ENCODE measurements around the gene SDF2. TPM values are rescaled to one million over a fixed set of nuclear protein-coding genes. Genes with fewer than 3 reads are reported as not detected.
"Not testable (repeated sequence)": the region's sequence is repeated elsewhere in the genome, so short reads cannot be mapped to it uniquely, and the experiment has no call there.

SDF2 gene
- total and polyA plus RNA-seq, 2 donors (not counting 1 experiment from before 2014, with no cell fraction given): 58.5 to 65.2 TPM

DNA sequence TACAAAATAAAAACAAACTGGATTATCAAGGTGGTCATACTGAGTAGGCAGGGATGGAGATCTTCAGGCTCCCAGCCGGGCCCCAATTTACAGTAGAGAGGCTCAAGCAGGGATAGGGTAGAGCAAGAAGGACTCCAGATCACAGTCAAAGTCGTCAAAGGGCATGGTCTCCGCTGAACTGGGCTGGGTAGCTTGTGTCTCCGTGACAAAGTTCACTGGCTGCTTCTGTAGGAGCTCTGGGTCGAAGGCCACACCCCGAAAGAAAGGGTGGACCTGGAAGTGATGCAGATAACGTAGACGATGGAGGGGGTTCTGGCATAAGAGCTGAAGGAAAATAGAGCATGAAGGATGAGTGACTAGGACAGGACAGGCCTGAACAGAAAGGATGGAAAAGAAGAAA lies 51.3 kb downstream of the SDF2 start:
- no peaks in the 10 kb centered on the region for H3K27me3 ChIP-seq (ENCODE audit: control insufficient read depth, insufficient read depth, low read length)
- no peaks in the 10 kb centered on the region for H4K20me1 ChIP-seq (ENCODE audit: control insufficient read depth, extremely low read depth, insufficient read depth, low read length)
- no peak overlapping the region for H2AFZ ChIP-seq (ENCODE audit: low read length)
- H3K9ac ChIP-seq (ENCODE audit: insufficient read depth, low read length): no peak overlapping the region
- TF ChIP-seq CTCF (conservative IDR thresholded peaks at IDR 0.05 in 1 of 2, IDR thresholded peaks at IDR 0.05 in 1 of 2; ENCODE audit: low read depth in 1 of 2, low read length in 2 of 2) (no peak), EZH2 (IDR thresholded peaks at IDR 0.05; ENCODE audit: low read length, missing control alignments) (no peak)
- H3K36me3 ChIP-seq (ENCODE audit: control insufficient read depth, insufficient read depth, low read length): peaks cover 8% of the 10 kb centered on the region
- H3K79me2 ChIP-seq (ENCODE audit: control insufficient read depth, insufficient read depth, low read length): no peaks in the 10 kb centered on the region
- DNase-seq (ENCODE audit: low read depth in 2 of 2): no peak
- no peak overlapping the region for H3K4me2 ChIP-seq (ENCODE audit: extremely low read depth, insufficient read depth, low read length)
- H3K4me1 ChIP-seq (ENCODE audit: control insufficient read depth, extremely low read depth, insufficient read depth, low read length): no peaks in the 10 kb centered on the region
- H3K27ac ChIP-seq (ENCODE audit: insufficient read depth, low read length): no peak overlapping the region
- no peaks in the 10 kb centered on the region for H3K9me3 ChIP-seq (ENCODE audit: control insufficient read depth, insufficient read depth, low read depth, low read length)
- H3K4me3 ChIP-seq (replicated peaks in 1 of 4; ENCODE audit: control extremely low read depth in 1 of 4, insufficient read depth in 1 of 4, low read depth in 3 of 4, low read length in 4 of 4): no peak overlapping the region

- not testable (repeated sequence) for H2AFZ ChIP-seq (ENCODE audit: low read length); H3K9ac ChIP-seq (ENCODE audit: insufficient read depth, low read length); H3K4me2 ChIP-seq (ENCODE audit: extremely low read depth, insufficient read depth, low read length); H3K9me3 ChIP-seq (ENCODE audit: control insufficient read depth, insufficient read depth, low read depth, low read length); H3K27me3 ChIP-seq (ENCODE audit: control insufficient read depth, insufficient read depth, low read length); H3K27ac ChIP-seq (ENCODE audit: insufficient read depth, low read length); H3K4me3 ChIP-seq (replicated peaks in 1 of 4; ENCODE audit: control extremely low read depth in 1 of 4, insufficient read depth in 1 of 4, low read depth in 3 of 4, low read length in 4 of 4); H4K20me1 ChIP-seq (ENCODE audit: control insufficient read depth, extremely low read depth, insufficient read depth, low read length); H3K79me2 ChIP-seq (ENCODE audit: control insufficient read depth, insufficient read depth, low read length); DNase-seq (ENCODE audit: low read depth in 2 of 2); H3K4me1 ChIP-seq (ENCODE audit: control insufficient read depth, extremely low read depth, insufficient read depth, low read length); H3K36me3 ChIP-seq (ENCODE audit: control insufficient read depth, insufficient read depth, low read length)
Measured at GRCh38 chr17:28604031-28604430, 57.7 kb downstream of the SDF2 start.

- peak; percentile 86 to 90 for DNase-seq (ENCODE audit: low read depth in 2 of 2)
- H3K4me2 ChIP-seq (ENCODE audit: extremely low read depth, insufficient read depth, low read length): peak overlapping the region; percentile 100
- H2AFZ ChIP-seq (ENCODE audit: low read length): peak overlapping the region; percentile 91
- H3K4me3 ChIP-seq (replicated peaks in 1 of 4; ENCODE audit: control extremely low read depth in 1 of 4, insufficient read depth in 1 of 4, low read depth in 3 of 4, low read length in 4 of 4): peak overlapping the region; percentile 78 to 94 (median 86)
- peaks cover 16% of the 10 kb centered on the region for H3K79me2 ChIP-seq (ENCODE audit: control insufficient read depth, insufficient read depth, low read length)
- peak overlapping the region; percentile 83 for H3K9ac ChIP-seq (ENCODE audit: insufficient read depth, low read length)
- no peaks in the 10 kb centered on the region for H4K20me1 ChIP-seq (ENCODE audit: control insufficient read depth, extremely low read depth, insufficient read depth, low read length)
- peak overlapping the region; percentile 94 for H3K27ac ChIP-seq (ENCODE audit: insufficient read depth, low read length)
- no peaks in the 10 kb centered on the region for H3K27me3 ChIP-seq (ENCODE audit: control insufficient read depth, insufficient read depth, low read length)
- no peaks in the 10 kb centered on the region for H3K9me3 ChIP-seq (ENCODE audit: control insufficient read depth, insufficient read depth, low read depth, low read length)
- no peak for TF ChIP-seq CTCF (conservative IDR thresholded peaks at IDR 0.05 in 1 of 2, IDR thresholded peaks at IDR 0.05 in 1 of 2; ENCODE audit: low read depth in 1 of 2, low read length in 2 of 2)
- TF ChIP-seq EZH2 (IDR thresholded peaks at IDR 0.05; ENCODE audit: low read length, missing control alignments): no peak
- H3K4me1 ChIP-seq (ENCODE audit: control insufficient read depth, extremely low read depth, insufficient read depth, low read length): peaks cover 6% of the 10 kb centered on the region
- H3K36me3 ChIP-seq (ENCODE audit: control insufficient read depth, insufficient read depth, low read length): no peaks in the 10 kb centered on the region
Measured at GRCh38 chr17:28599311-28600184, 62.2 kb downstream of the SDF2 start.

Data from fibroblast of lung (primary cell).